GM12878 (cell line): ENCODE data around the gene CD27. TPM values are rescaled to one million over a fixed set of nuclear protein-coding genes. Genes with fewer than 3 reads are reported as not detected.
A peak's percentile ranks its signal among the peaks of the same experiment; 100 is the strongest.

Experiments used
- ATAC-seq: fragments of 200-7000 bp; cut with Tn5 transposase; 3 replicates; pipeline ENCODE4 v1.9.1; 2020; ENCODE audit warnings: mild to moderate bottlenecking, moderate library complexity
- BruUV-seq: library from RNA; stranded (reverse); fragments of 400-500 nt; replicated peaks from 2 replicates; lab custom pipeline; 2021; lab: Mats Ljungman, UMichigan
- CTCF ChIA-PET: fragments of 300-600 bp; sonication (Branson Sonifier 250); formaldehyde crosslinking; extraction: SDS; loops from one replicate; lab custom pipeline; 2021; ENCODE audit warnings: inconsistent platforms; lab: Yijun Ruan, JAX
- POLR2A ChIA-PET: fragments of 350-600 bp; formaldehyde crosslinking; extraction: SDS; loops from one replicate; lab custom pipeline; 2021; ENCODE audit warnings: inconsistent platforms; lab: Charles Lee
- RAD21 ChIA-PET: fragments of 300-600 bp; sonication (Branson Sonifier 250); formaldehyde crosslinking; loops from one replicate; lab custom pipeline; 2023; ENCODE audit warnings: antibody characterized with exemption; ENCODE audit not compliant: unreplicated experiment; lab: Charles Lee
- SMC1A ChIA-PET: fragments of 300-600 bp; sonication (Branson Sonifier 250); formaldehyde crosslinking; loops from one replicate; lab custom pipeline; 2023; ENCODE audit not compliant: unreplicated experiment, uncharacterized antibody; lab: Charles Lee
- DNase-seq: peaks from one replicate; pipeline ENCODE4 v3.0.0-alpha.2; 2011; ENCODE audit warnings: low read depth, low spot score
- FAIRE-seq: peaks from 3 replicates; lab custom pipeline; 2011; peaks lifted over from hg19 to GRCh38; lab: Jason Lieb, UNC
- H2AFZ ChIP-seq: 2 replicates; pipeline ENCODE4 v1.6.0; 2011; ENCODE audit warnings: low read depth, low read length, control low read depth; ENCODE audit not compliant: control insufficient read depth
- H3K27ac ChIP-seq: 2 replicates; pipeline ENCODE4 v1.5.1; 2011; ENCODE audit warnings: control low read depth; ENCODE audit not compliant: control insufficient read depth, insufficient read depth
- H3K27me3 ChIP-seq, 2 experiments: replicated peaks in 1 of 2; 2 replicates each; pipeline versions ENCODE4 v1.6.0 to v1.6.1; 2011; ENCODE audit warnings: low read length in 1 of 2; ENCODE audit not compliant: control insufficient read depth in 2 of 2, insufficient read depth in 2 of 2
- H3K36me3 ChIP-seq, 2 experiments: 2 replicates each; pipeline ENCODE4 v1.5.1; 2011; ENCODE audit warnings: low read length in 1 of 2; ENCODE audit not compliant: control insufficient read depth in 2 of 2, insufficient read depth in 2 of 2
- H3K4me1 ChIP-seq: 2 replicates; pipeline ENCODE4 v1.6.1; 2011; ENCODE audit warnings: mild to moderate bottlenecking, low read length, moderate library complexity, mixed read lengths; ENCODE audit not compliant: control insufficient read depth, insufficient read depth
- H3K4me2 ChIP-seq: 2 replicates; pipeline ENCODE4 v1.6.0; 2011; ENCODE audit warnings: control low read depth; ENCODE audit not compliant: control insufficient read depth, insufficient read depth
- H3K4me3 ChIP-seq: fragments of 200-600 bp; sonication (generic); 2 replicates; pipeline ENCODE4 v1.5.1; 2016
- H3K79me2 ChIP-seq: 2 replicates; pipeline ENCODE4 v1.6.0; 2011; ENCODE audit warnings: low read length; ENCODE audit not compliant: control insufficient read depth, insufficient read depth
- H3K9ac ChIP-seq: 2 replicates; pipeline ENCODE4 v1.8.0; 2011; ENCODE audit warnings: low read length, control low read depth, mixed read lengths; ENCODE audit not compliant: control insufficient read depth, insufficient read depth
- H3K9me3 ChIP-seq: replicated peaks from 3 replicates; pipeline ENCODE4 v1.5.1; 2011; ENCODE audit warnings: mild to moderate bottlenecking, low read length; ENCODE audit not compliant: control insufficient read depth, insufficient read depth
- H4K20me1 ChIP-seq: 2 replicates; pipeline ENCODE4 v1.6.0; 2011; ENCODE audit not compliant: control insufficient read depth, insufficient read depth
- BHLHE40 ChIP-seq, 2 experiments: fragments of 450-650 bp in 1 of 2; IDR thresholded peaks; 2 replicates each; pipeline ENCODE4 v1.6.1; 2011 to 2017; ENCODE audit warnings: low read depth in 2 of 2, borderline replicate concordance in 1 of 2, improper control_type of control experiment in 1 of 2, low read length in 1 of 2, mild to moderate bottlenecking in 1 of 2
- CHD1 ChIP-seq: IDR thresholded peaks from 2 replicates; pipeline ENCODE4 v1.6.1; 2012; ENCODE audit warnings: low read depth, low read length, improper control_type of control experiment
- FOXM1 ChIP-seq: IDR thresholded peaks from 2 replicates; pipeline ENCODE4 v1.6.1; 2012; ENCODE audit warnings: low read depth, mild to moderate bottlenecking, inconsistent platforms, low read length, moderate library complexity
- JUNB ChIP-seq: IDR thresholded peaks from 2 replicates; pipeline ENCODE4 v1.6.1; 2016; ENCODE audit warnings: antibody characterized with exemption, mild to moderate bottlenecking
- NR2F1 ChIP-seq: fragments of 450-650 bp; conservative IDR thresholded peaks from 2 replicates; pipeline ENCODE4 v1.6.1; 2017; ENCODE audit warnings: mild to moderate bottlenecking
- PML ChIP-seq: IDR thresholded peaks from 2 replicates; pipeline ENCODE4 v1.6.1; 2012; ENCODE audit warnings: low read length, inconsistent platforms
- POLR2A ChIP-seq: IDR thresholded peaks from 2 replicates; pipeline ENCODE4 v1.6.1; 2011; ENCODE audit warnings: low read depth, mild to moderate bottlenecking, low read length
- RAD51 ChIP-seq: fragments of 450-650 bp; IDR thresholded peaks from 2 replicates; pipeline ENCODE4 v1.6.1; 2016; ENCODE audit warnings: moderate library complexity, mild to moderate bottlenecking, inconsistent platforms
- RUNX3 ChIP-seq: IDR thresholded peaks from 2 replicates; pipeline ENCODE4 v1.6.1; 2012; ENCODE audit warnings: low read length, inconsistent platforms
- SIN3A ChIP-seq: IDR thresholded peaks from 2 replicates; pipeline ENCODE4 v1.6.1; 2012; ENCODE audit warnings: low read depth, low read length, improper control_type of control experiment
- WGBS: methylation state at CpG from one replicate; pipeline ENCODE4 v1.1.6; 2016; ENCODE audit warnings: low lambda C conversion rate; ENCODE audit not compliant: insufficient replicate concordance, insufficient coverage; ENCODE audit errors: missing lambda C conversion rate; 5-methylcytosine and 5-hydroxymethylcytosine counted together
- in situ Hi-C: fragments of 300-500 bp; cut with MboI; formaldehyde crosslinking; loops from 9 replicates; pipeline ENCODE4 v1.14.3; 2018; ENCODE audit warnings: mixed read lengths
- intact Hi-C: fragments of 100-400 bp; cut with micrococcal nuclease; formaldehyde crosslinking; loops from one replicate; pipeline ENCODE4 v1.14.2; 2022; ENCODE audit not compliant: unreplicated experiment
- polyA plus RNA-seq, 11 experiments: library from polyadenylated mRNA; depleted of rRNA in 4 of 11; unstranded in 6 of 11; stranded (reverse) in 5 of 11; fragments of >200 nt; fragmentation: Nextera tagmentation in 4 of 11; fragmentation: Illumina TruSeq in 1 of 11; extraction: Ambion mirVana in 4 of 11; extraction: Trizol in 1 of 11; gene quantifications; 1 replicate in 1 of 11; 2 replicates in 10 of 11; pipeline versions ENCODE4 v1.2.1 to v1.2.3, GENCODE V29; 2011 to 2016; ENCODE audit warnings: inconsistent platforms in 2 of 11, missing spikeins in 2 of 11, low read depth in 1 of 11
- total RNA-seq, 4 experiments: library from RNA; depleted of rRNA in 3 of 4; stranded (reverse); fragments of >200 nt in 3 of 4; fragmentation: Illumina TruSeq in 1 of 4; extraction: Trizol in 1 of 4; gene quantifications; 2 replicates each; pipeline versions ENCODE4 v1.2.1 to v1.2.3, GENCODE V29; 2013 to 2021
- TF ChIP-seq, protein P1 (sequence below): fragments of 450-650 bp; IDR thresholded peaks from 2 replicates; pipeline ENCODE4 v1.6.1; 2016; ENCODE audit warnings: mild to moderate bottlenecking
- TF ChIP-seq, protein P2 (sequence below): IDR thresholded peaks from 2 replicates; pipeline ENCODE4 v1.6.1; 2011; ENCODE audit warnings: borderline replicate concordance, low read depth, mild to moderate bottlenecking, moderate library complexity, mixed read lengths, low read length; ENCODE audit not compliant: insufficient read depth; ENCODE audit errors: extremely low read length
- TF ChIP-seq, protein P3 (sequence below): fragments of 450-650 bp; IDR thresholded peaks from 2 replicates; pipeline ENCODE4 v1.6.1; 2017; ENCODE audit warnings: mild to moderate bottlenecking, moderate library complexity

Gene CD27
- total and polyA plus RNA-seq, 10 of the 15 experiments (the other 5 are each of a cell fraction or from before 2014, with no cell fraction given), result 4.9 to 184 (median 106) TPM

DNA sequence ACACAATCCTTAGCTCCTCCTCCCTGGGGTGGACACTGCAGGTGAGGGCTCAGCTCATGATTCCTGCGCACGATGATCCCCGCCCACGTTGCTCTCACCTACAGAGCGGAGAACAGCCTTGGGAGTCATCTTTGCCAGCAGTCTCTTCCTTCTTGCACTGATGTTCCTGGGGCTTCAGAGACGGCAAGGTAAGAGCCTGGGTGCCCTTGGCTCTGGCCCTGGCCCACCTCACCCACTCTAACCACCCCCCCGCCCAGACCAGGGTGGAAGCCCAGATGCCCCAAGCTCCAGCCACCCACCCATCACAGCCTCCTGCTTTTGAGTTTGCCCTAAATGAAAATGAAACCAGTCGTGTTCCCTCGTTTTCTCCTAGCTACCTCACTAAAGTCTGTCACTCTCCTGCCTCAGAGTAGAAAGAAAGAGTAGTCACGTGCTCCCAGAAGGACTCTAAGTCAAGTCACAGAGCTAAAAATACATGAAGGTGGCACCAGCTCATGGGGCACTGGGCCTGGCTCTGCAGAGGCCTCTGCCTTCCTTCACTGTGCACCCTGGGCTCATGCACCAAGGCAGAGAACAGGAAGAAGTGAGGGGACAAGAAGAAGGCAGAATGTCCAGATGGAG lies 16.1 kb downstream of the CD27 start:
- Histone ChIP-seq H4K20me1 (no peaks in the 10 kb centered on the region), H3K4me1 (peaks cover 48% of the 10 kb centered on the region), H2AFZ (no peak overlapping the region), H3K27me3 (no peaks in the 10 kb centered on the region), H3K27ac (peak overlapping the region; percentile 89), H3K79me2 (peaks cover 53% of the 10 kb centered on the region), H3K4me2 (peak overlapping the region; percentile 73), H3K4me3 (peak overlapping the region; percentile 33), H3K9me3 (no peaks in the 10 kb centered on the region), H3K9ac (peak overlapping the region; percentile 64), H3K36me3 (peaks cover 36 to 42% of the 10 kb centered on the region in 2 experiments)
- RAD21 ChIA-PET, result interaction anchor here (0.8 to 8.8 kb wide), 12 partner anchors 10 to 137 kb away, joined by 3 to 319 read pairs (median 9); partner anchors contain the start of genes CD27, MRPL51, TAPBPL and VAMP1
- FAIRE-seq, result peak; percentile 59
- POLR2A ChIA-PET, result interaction anchor here (0.6 to 10.3 kb wide), 16 partner anchors 9 to 464 kb away, joined by 3 to 384 read pairs (median 6); partner anchors contain the start of genes CD27, GAPDH, MRPL51 and TAPBPL
- CTCF ChIA-PET, result interaction anchor here (0.9 to 7.3 kb wide), 13 partner anchors 9 to 473 kb away, joined by 3 to 147 read pairs (median 15); partner anchors contain the start of genes CD27, TAPBPL and VAMP1
- SMC1A ChIA-PET, result interaction anchor here (1.0 to 8.7 kb wide), 16 partner anchors 9 to 135 kb away, joined by 3 to 169 read pairs (median 4); partner anchors contain the start of genes CD27, GAPDH, MRPL51 and TAPBPL
- whole genome bisulfite sequencing, result 27% methylated on average over 10 of the region's 10 CpGs
- in situ Hi-C loops, result loop anchor here (5.0 kb wide), 1 partner anchor 34 kb away; no protein-coding TSS in a partner anchor
- intact Hi-C loops, result no loop called here
- peak; percentile 36 for ATAC-seq
- peak; percentile 59 for DNase-seq
- TF ChIP-seq, protein P1, sequence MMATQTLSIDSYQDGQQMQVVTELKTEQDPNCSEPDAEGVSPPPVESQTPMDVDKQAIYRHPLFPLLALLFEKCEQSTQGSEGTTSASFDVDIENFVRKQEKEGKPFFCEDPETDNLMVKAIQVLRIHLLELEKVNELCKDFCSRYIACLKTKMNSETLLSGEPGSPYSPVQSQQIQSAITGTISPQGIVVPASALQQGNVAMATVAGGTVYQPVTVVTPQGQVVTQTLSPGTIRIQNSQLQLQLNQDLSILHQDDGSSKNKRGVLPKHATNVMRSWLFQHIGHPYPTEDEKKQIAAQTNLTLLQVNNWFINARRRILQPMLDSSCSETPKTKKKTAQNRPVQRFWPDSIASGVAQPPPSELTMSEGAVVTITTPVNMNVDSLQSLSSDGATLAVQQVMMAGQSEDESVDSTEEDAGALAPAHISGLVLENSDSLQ, result peak; percentile 57; the same call in 1 of the 2 replicates
- TF ChIP-seq SIN3A (no peak), RUNX3 (peak; percentile 18; the same call in 1 of the 2 replicates), NR2F1 (no peak), BHLHE40 (IDR thresholded peaks at IDR 0.05; ENCODE audit: borderline replicate concordance in 1 of 2, low read depth in 2 of 2, low read length in 1 of 2) (peak; percentile 73 to 80), RAD51 (peak; percentile 78), JUNB (no peak), FOXM1 (no peak), PML (peak; percentile 44; the same call in 1 of the 2 replicates), CHD1 (no peak), POLR2A (peak; percentile 66)
- TF ChIP-seq, protein P2, sequence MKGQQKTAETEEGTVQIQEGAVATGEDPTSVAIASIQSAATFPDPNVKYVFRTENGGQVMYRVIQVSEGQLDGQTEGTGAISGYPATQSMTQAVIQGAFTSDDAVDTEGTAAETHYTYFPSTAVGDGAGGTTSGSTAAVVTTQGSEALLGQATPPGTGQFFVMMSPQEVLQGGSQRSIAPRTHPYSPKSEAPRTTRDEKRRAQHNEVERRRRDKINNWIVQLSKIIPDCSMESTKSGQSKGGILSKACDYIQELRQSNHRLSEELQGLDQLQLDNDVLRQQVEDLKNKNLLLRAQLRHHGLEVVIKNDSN, result peak; percentile 31
- TF ChIP-seq, protein P3, sequence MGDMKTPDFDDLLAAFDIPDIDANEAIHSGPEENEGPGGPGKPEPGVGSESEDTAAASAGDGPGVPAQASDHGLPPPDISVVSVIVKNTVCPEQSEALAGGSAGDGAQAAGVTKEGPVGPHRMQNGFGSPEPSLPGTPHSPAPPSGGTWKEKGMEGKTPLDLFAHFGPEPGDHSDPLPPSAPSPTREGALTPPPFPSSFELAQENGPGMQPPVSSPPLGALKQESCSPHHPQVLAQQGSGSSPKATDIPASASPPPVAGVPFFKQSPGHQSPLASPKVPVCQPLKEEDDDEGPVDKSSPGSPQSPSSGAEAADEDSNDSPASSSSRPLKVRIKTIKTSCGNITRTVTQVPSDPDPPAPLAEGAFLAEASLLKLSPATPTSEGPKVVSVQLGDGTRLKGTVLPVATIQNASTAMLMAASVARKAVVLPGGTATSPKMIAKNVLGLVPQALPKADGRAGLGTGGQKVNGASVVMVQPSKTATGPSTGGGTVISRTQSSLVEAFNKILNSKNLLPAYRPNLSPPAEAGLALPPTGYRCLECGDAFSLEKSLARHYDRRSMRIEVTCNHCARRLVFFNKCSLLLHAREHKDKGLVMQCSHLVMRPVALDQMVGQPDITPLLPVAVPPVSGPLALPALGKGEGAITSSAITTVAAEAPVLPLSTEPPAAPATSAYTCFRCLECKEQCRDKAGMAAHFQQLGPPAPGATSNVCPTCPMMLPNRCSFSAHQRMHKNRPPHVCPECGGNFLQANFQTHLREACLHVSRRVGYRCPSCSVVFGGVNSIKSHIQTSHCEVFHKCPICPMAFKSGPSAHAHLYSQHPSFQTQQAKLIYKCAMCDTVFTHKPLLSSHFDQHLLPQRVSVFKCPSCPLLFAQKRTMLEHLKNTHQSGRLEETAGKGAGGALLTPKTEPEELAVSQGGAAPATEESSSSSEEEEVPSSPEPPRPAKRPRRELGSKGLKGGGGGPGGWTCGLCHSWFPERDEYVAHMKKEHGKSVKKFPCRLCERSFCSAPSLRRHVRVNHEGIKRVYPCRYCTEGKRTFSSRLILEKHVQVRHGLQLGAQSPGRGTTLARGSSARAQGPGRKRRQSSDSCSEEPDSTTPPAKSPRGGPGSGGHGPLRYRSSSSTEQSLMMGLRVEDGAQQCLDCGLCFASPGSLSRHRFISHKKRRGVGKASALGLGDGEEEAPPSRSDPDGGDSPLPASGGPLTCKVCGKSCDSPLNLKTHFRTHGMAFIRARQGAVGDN, result peak; percentile 49; the same call in 1 of the 2 replicates
- BruUV-seq, result no TSS peak
